Right atrium auricular region (tissue), 2 donors: ENCODE results near the gene ARL14EP. TPM values are rescaled to one million over a fixed set of nuclear protein-coding genes. Genes with fewer than 3 reads are reported as not detected.

ENCODE experiments used
- total RNA-seq, 2 donors: library from RNA; depleted of rRNA; stranded (reverse); fragments of >200 nt; gene quantifications; one replicate each; pipeline ENCODE4 v1.1.0, GENCODE V29; 2016

Gene ARL14EP
- total RNA-seq, 2 donors from 2014 or later: 20.6 to 29.3 TPM

Other genes starting within 250 kb of the ARL14EP start
- gene FSHB, start 92.1 kb upstream of the ARL14EP start, total RNA-seq: not detected